Fibroblast of upper back skin (primary cell): Measurements from ENCODE around the gene LRP1B.
"Not testable (repeated sequence)": the region's sequence is repeated elsewhere in the genome, so short reads cannot be mapped to it uniquely, and the experiment has no call there.

ENCODE experiments used
- DNase-seq: peaks from one replicate; pipeline ENCODE4 v3.0.0-alpha.2; 2013

LRP1B gene

GRCh38 chr2:141201016-141201565 lies 929.7 kb downstream of the LRP1B start:
- DNase-seq: no peak

GRCh38 chr2:141200191-141200590 lies 930.6 kb downstream of the LRP1B start:
- DNase-seq: peak; percentile 47

GRCh38 chr2:141199711-141200110 lies 931.1 kb downstream of the LRP1B start:
- DNase-seq: peak; percentile 34

GRCh38 chr2:141195087-141195486 lies 935.7 kb downstream of the LRP1B start:
- no peak for DNase-seq

- no peak for DNase-seq
Observed at GRCh38 chr2:141187075-141187439, 943.8 kb downstream of the LRP1B start.

GRCh38 chr2:141186413-141187074 lies 944.3 kb downstream of the LRP1B start:
- no peak for DNase-seq

- no peak for DNase-seq
Observed at GRCh38 chr2:141182246-141182645, 948.6 kb downstream of the LRP1B start.

- not testable (repeated sequence) for DNase-seq
Observed at GRCh38 chr2:141169117-141169516, 961.7 kb downstream of the LRP1B start.

- no peak for DNase-seq
Observed at GRCh38 chr2:141162314-141162713, 968.5 kb downstream of the LRP1B start.

- DNase-seq: no peak
Observed at GRCh38 chr2:141151611-141152286, 979.1 kb downstream of the LRP1B start.

GRCh38 chr2:141142025-141142424 lies 988.8 kb downstream of the LRP1B start:
- DNase-seq: no peak

- no peak for DNase-seq
Observed at GRCh38 chr2:141137122-141137693, 993.6 kb downstream of the LRP1B start.

GRCh38 chr2:141133883-141134282 lies 996.9 kb downstream of the LRP1B start:
- DNase-seq: no peak

GRCh38 chr2:141125432-141125831 lies 1005.4 kb downstream of the LRP1B start:
- DNase-seq: no peak

GRCh38 chr2:141118836-141119235 lies 1012.0 kb downstream of the LRP1B start:
- DNase-seq: no peak

- DNase-seq: no peak
Observed at GRCh38 chr2:141113301-141113700, 1017.5 kb downstream of the LRP1B start.

- DNase-seq: no peak
Observed at GRCh38 chr2:141109633-141110032, 1021.2 kb downstream of the LRP1B start.

GRCh38 chr2:141105763-141106162 lies 1025.1 kb downstream of the LRP1B start:
- no peak for DNase-seq

GRCh38 chr2:141103216-141103615 lies 1027.6 kb downstream of the LRP1B start:
- DNase-seq: no peak

- no peak for DNase-seq
Observed at GRCh38 chr2:141079231-141079630, 1051.6 kb downstream of the LRP1B start.

GRCh38 chr2:141075753-141076152 lies 1055.1 kb downstream of the LRP1B start:
- no peak for DNase-seq

- no peak for DNase-seq
Observed at GRCh38 chr2:141068053-141068682, 1062.6 kb downstream of the LRP1B start.

- DNase-seq: no peak
Observed at GRCh38 chr2:141065042-141065441, 1065.8 kb downstream of the LRP1B start.

GRCh38 chr2:141063406-141063805 lies 1067.4 kb downstream of the LRP1B start:
- DNase-seq: no peak
